ENCODE data around the gene TMEM163.

The TMEM163 gene

GRCh38 chr2:134721596-134721995 is 2.8 kb upstream of the TMEM163 start:
- DNase-seq, result no peak

- DNase-seq, result peak in 1 of 2 donors; percentile 43
Measured at GRCh38 chr2:134718023-134718816, 580 bp downstream of the TMEM163 start.

- DNase-seq, result no peak
Measured at GRCh38 chr2:134717286-134718022, 1.3 kb downstream of the TMEM163 start.

- no peak for DNase-seq
Measured at GRCh38 chr2:134716721-134717243, 2.0 kb downstream of the TMEM163 start.

GRCh38 chr2:134715932-134716643 is 2.7 kb downstream of the TMEM163 start:
- no peak for DNase-seq

GRCh38 chr2:134714228-134714627 is 4.6 kb downstream of the TMEM163 start:
- DNase-seq, result no peak

GRCh38 chr2:134713606-134714005 is 5.2 kb downstream of the TMEM163 start:
- DNase-seq, result no peak

- peak in 1 of 2 donors; percentile 21 for DNase-seq
Measured at GRCh38 chr2:134713176-134713575, 5.6 kb downstream of the TMEM163 start.

GRCh38 chr2:134712736-134713135 is 6.1 kb downstream of the TMEM163 start:
- peak in 1 of 2 donors; percentile 24 for DNase-seq

- no peak for DNase-seq
Measured at GRCh38 chr2:134712299-134712698, 6.5 kb downstream of the TMEM163 start.

GRCh38 chr2:134711692-134712091 is 7.1 kb downstream of the TMEM163 start:
- DNase-seq, result no peak

- DNase-seq, result no peak
Measured at GRCh38 chr2:134707330-134707676, 11.5 kb downstream of the TMEM163 start.

- no peak for DNase-seq
Measured at GRCh38 chr2:134706587-134707329, 12.0 kb downstream of the TMEM163 start.

GRCh38 chr2:134705861-134706586 is 12.8 kb downstream of the TMEM163 start:
- DNase-seq, result no peak

- no peak for DNase-seq
Measured at GRCh38 chr2:134704173-134704572, 14.6 kb downstream of the TMEM163 start.

GRCh38 chr2:134703426-134703825 is 15.4 kb downstream of the TMEM163 start:
- no peak for DNase-seq

- no peak for DNase-seq
Measured at GRCh38 chr2:134700730-134701129, 18.1 kb downstream of the TMEM163 start.

- no peak for DNase-seq
Measured at GRCh38 chr2:134694411-134694810, 24.4 kb downstream of the TMEM163 start.

GRCh38 chr2:134693359-134694330 is 25.2 kb downstream of the TMEM163 start:
- peak in 1 of 2 donors; percentile 67 for DNase-seq

GRCh38 chr2:134692499-134692898 is 26.3 kb downstream of the TMEM163 start:
- DNase-seq, result no peak
